PC-3 (cell line): ENCODE data around the gene MAP2K4. TPM values are rescaled to one million over a fixed set of nuclear protein-coding genes. Genes with fewer than 3 reads are reported as not detected.
A peak's percentile ranks its signal among the peaks of the same experiment; 100 is the strongest.

ENCODE experiments used
- ATAC-seq: fragments of 200-7000 bp; cut with Tn5 transposase; 2 replicates; pipeline ENCODE4 v1.9.1; 2020; ENCODE audit warnings: mild to moderate bottlenecking, moderate library complexity
- BruUV-seq: library from RNA; stranded (reverse); fragments of 400-500 nt; replicated peaks from 2 replicates; lab custom pipeline; 2021; lab: Mats Ljungman, UMichigan
- CTCF ChIA-PET: fragments of 300-600 bp; sonication (Branson Sonifier 250); formaldehyde crosslinking; loops from one replicate; lab custom pipeline; 2022; ENCODE audit warnings: antibody characterized with exemption; lab: Charles Lee
- POLR2A ChIA-PET: fragments of 300-600 bp; sonication (Branson Sonifier 250); formaldehyde crosslinking; loops from one replicate; lab custom pipeline; 2022; ENCODE audit warnings: antibody characterized with exemption; ENCODE audit not compliant: unreplicated experiment; lab: Charles Lee
- DNase-seq: peaks from one replicate; pipeline ENCODE4 v3.0.0-alpha.2; 2015
- H2AFZ ChIP-seq: fragments of 300-600 bp; sonication (generic); 2 replicates; pipeline ENCODE4 v1.6.0; 2016; ENCODE audit warnings: antibody characterized with exemption, low read length
- H3F3A ChIP-seq: fragments of 300-600 bp; sonication (generic); one replicate; pipeline ENCODE4 v1.6.0; 2017; ENCODE audit warnings: antibody characterized with exemption, low read length, control low read depth, mild to moderate bottlenecking; ENCODE audit not compliant: unreplicated experiment
- H3K27ac ChIP-seq: fragments of 300-600 bp; sonication (generic); 2 replicates; pipeline ENCODE4 v1.5.1; 2016; ENCODE audit warnings: mild to moderate bottlenecking, low read length
- H3K27me3 ChIP-seq: fragments of 300-600 bp; sonication (generic); 2 replicates; pipeline ENCODE4 v1.6.1; 2016; ENCODE audit warnings: low read length, mixed read lengths
- H3K36me3 ChIP-seq: fragments of 300-600 bp; sonication (generic); 2 replicates; pipeline ENCODE4 v1.6.1; 2016; ENCODE audit warnings: low read depth, mixed run types, low read length, mixed read lengths
- H3K4me1 ChIP-seq: fragments of 300-600 bp; sonication (generic); 2 replicates; pipeline ENCODE4 v1.5.1; 2016; ENCODE audit warnings: low read length; ENCODE audit not compliant: insufficient read depth
- H3K4me2 ChIP-seq: fragments of 300-600 bp; sonication (generic); 2 replicates; pipeline ENCODE4 v1.6.0; 2016; ENCODE audit warnings: low read length
- H3K4me3 ChIP-seq: fragments of 300-600 bp; sonication (generic); 2 replicates; pipeline ENCODE4 v1.5.1; 2016; ENCODE audit warnings: mild to moderate bottlenecking, low read length, mixed read lengths
- H3K79me2 ChIP-seq: fragments of 300-600 bp; sonication (generic); 2 replicates; pipeline ENCODE4 v1.6.1; 2017; ENCODE audit warnings: low read length, mixed read lengths
- H3K9ac ChIP-seq: fragments of 300-600 bp; sonication (generic); 2 replicates; pipeline ENCODE4 v1.6.0; 2016; ENCODE audit warnings: mild to moderate bottlenecking, low read length
- H3K9me2 ChIP-seq: fragments of 300-600 bp; sonication (generic); replicated peaks from 2 replicates; pipeline ENCODE4 v1.6.1; 2016; ENCODE audit warnings: mixed run types, low read length, mixed read lengths
- H3K9me3 ChIP-seq: fragments of 300-600 bp; sonication (generic); 2 replicates; pipeline ENCODE4 v1.6.1; 2016; ENCODE audit warnings: low read length, mixed read lengths
- H4K20me1 ChIP-seq: fragments of 300-600 bp; sonication (generic); 2 replicates; pipeline ENCODE4 v1.6.1; 2016; ENCODE audit warnings: low read length, mixed read lengths
- CTCF ChIP-seq: fragments of 300-600 bp; sonication (generic); conservative IDR thresholded peaks from 2 replicates; pipeline ENCODE4 v1.5.1; 2017; ENCODE audit warnings: antibody characterized with exemption, low read depth, mild to moderate bottlenecking, low read length
- EZH2 ChIP-seq: fragments of 300-600 bp; sonication (generic); IDR thresholded peaks from one replicate; pipeline ENCODE4 v1.6.1; 2017; ENCODE audit warnings: antibody characterized with exemption, mild to moderate bottlenecking, low read length; ENCODE audit not compliant: unreplicated experiment
- EZH2phosphoT487 ChIP-seq: fragments of 300-600 bp; sonication (generic); IDR thresholded peaks from 2 replicates; pipeline ENCODE4 v1.6.1; 2018; ENCODE audit warnings: mild to moderate bottlenecking, antibody characterized with exemption, low read length, borderline replicate concordance
- intact Hi-C: fragments of 100-400 bp; cut with micrococcal nuclease; formaldehyde crosslinking; loops from 2 replicates; pipeline ENCODE4 v1.9.0; 2023
- total RNA-seq: library from RNA; depleted of rRNA; stranded (reverse); fragments of >200 nt; gene quantifications from 2 replicates; pipeline ENCODE4 v1.2.3, GENCODE V29; 2014

Gene MAP2K4
- total RNA-seq, 1 experiment from 2014 or later: 35.5 TPM

DNA sequence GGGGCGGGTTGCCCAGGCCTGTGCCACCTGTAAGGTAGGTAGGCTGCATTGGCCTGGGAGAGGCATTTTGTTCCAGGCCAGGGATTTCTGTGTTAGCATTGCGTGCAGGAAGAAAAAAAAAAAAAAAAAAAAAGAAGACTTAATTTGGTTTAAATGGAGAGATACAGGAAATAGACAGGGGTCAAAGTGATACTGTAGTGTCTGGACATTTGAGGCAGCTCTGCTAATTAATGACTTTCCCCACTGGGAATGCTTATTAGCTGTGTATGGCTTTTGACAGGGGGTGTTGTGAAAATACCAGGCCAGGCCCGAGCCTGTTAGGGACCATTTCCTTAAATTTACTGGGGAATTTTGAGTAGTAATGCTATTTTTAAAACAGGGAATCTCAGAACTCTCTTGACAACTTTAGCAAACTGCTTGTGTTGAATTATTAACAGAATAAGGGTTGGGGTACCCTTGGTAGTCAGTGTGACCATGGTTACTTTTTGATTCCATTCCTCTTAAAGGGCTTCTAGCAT lies 1.0 kb downstream of the MAP2K4 start:
- no peaks in the 10 kb centered on the region for H3K9me3 ChIP-seq
- peak overlapping the region; percentile 81 for H3K4me2 ChIP-seq
- TF ChIP-seq CTCF: no peak
- TF ChIP-seq EZH2phosphoT487: no peak
- no peak for TF ChIP-seq EZH2
- ChIA-PET POLR2A (interaction anchor here (0.7 kb wide), 1 partner anchor 24 kb away, joined by 4 read pairs; the partner anchor contains the start of gene ZNF18), CTCF (no interaction called here)
- peaks cover 4% of the 10 kb centered on the region for H3K36me3 ChIP-seq
- no peak for DNase-seq
- BruUV-seq: no TSS peak
- H4K20me1 ChIP-seq: peaks cover 47% of the 10 kb centered on the region
- no peaks in the 10 kb centered on the region for H3K9me2 ChIP-seq
- H2AFZ ChIP-seq: no peak overlapping the region
- peak overlapping the region; percentile 83 for H3K4me3 ChIP-seq
- peaks cover 57% of the 10 kb centered on the region for H3K79me2 ChIP-seq
- H3K27me3 ChIP-seq: no peaks in the 10 kb centered on the region
- H3K27ac ChIP-seq: no peak overlapping the region
- H3K9ac ChIP-seq: peak overlapping the region; percentile 83
- intact Hi-C loops: no loop called here
- peaks cover 3% of the 10 kb centered on the region for H3F3A ChIP-seq
- no peak for ATAC-seq
- peaks cover 49% of the 10 kb centered on the region for H3K4me1 ChIP-seq

DNA sequence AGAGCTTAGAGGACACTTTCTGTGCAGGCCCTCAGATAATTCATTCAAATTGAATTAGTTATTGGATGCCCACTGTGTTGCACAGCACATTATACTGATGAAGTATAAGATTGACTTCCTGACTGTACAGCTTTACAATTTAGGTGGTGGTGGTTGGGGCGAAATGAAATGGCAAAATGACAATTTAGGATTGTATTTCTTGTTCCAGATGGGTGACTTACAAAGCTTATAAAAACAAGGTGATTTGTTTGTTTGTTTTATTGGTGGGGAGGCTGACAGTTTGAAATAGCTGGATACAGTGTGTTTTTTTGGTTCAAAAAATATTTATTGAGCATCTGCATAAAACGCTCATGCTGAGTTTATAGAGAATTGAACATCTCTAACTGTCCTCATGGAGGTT lies 1.6 kb downstream of the MAP2K4 start:
- H3K4me1 ChIP-seq: peaks cover 49% of the 10 kb centered on the region
- no peaks in the 10 kb centered on the region for H3K9me3 ChIP-seq
- H4K20me1 ChIP-seq: peaks cover 50% of the 10 kb centered on the region
- H3K4me2 ChIP-seq: peak overlapping the region; percentile 81
- ATAC-seq (no peak), DNase-seq (no peak)
- peaks cover 3% of the 10 kb centered on the region for H3F3A ChIP-seq
- TF ChIP-seq EZH2phosphoT487 (no peak), CTCF (no peak), EZH2 (no peak)
- CTCF ChIA-PET: no interaction called here
- H3K27ac ChIP-seq: no peak overlapping the region
- H3K9me2 ChIP-seq: no peaks in the 10 kb centered on the region
- H3K79me2 ChIP-seq: peaks cover 63% of the 10 kb centered on the region
- POLR2A ChIA-PET: interaction anchor here (0.7 kb wide), 1 partner anchor 25 kb away, joined by 4 read pairs; the partner anchor contains the start of gene ZNF18
- peaks cover 6% of the 10 kb centered on the region for H3K36me3 ChIP-seq
- intact Hi-C loops: no loop called here
- peak overlapping the region; percentile 83; the same call in 1 of the 2 replicates for H3K9ac ChIP-seq
- H2AFZ ChIP-seq: no peak overlapping the region
- H3K27me3 ChIP-seq: no peaks in the 10 kb centered on the region
- BruUV-seq: no TSS peak
- H3K4me3 ChIP-seq: peak overlapping the region; percentile 83

- Histone ChIP-seq H3K4me2 (peak overlapping the region; percentile 81), H3K9me3 (no peaks in the 10 kb centered on the region), H3F3A (peaks cover 3% of the 10 kb centered on the region), H3K79me2 (peaks cover 82% of the 10 kb centered on the region), H3K9me2 (no peaks in the 10 kb centered on the region), H4K20me1 (peaks cover 50% of the 10 kb centered on the region), H3K4me3 (peak overlapping the region; percentile 57), H2AFZ (no peak overlapping the region), H3K27ac (peak overlapping the region; percentile 79), H3K4me1 (peaks cover 53% of the 10 kb centered on the region), H3K27me3 (no peaks in the 10 kb centered on the region), H3K36me3 (peaks cover 6% of the 10 kb centered on the region), H3K9ac (peak overlapping the region; percentile 16)
- CTCF ChIA-PET: no interaction called here
- TF ChIP-seq EZH2phosphoT487 (no peak), CTCF (no peak), EZH2 (no peak)
- POLR2A ChIA-PET: interaction anchor here (0.6 to 1.8 kb wide), 2 partner anchors 17 to 27 kb away, joined by 4 to 10 read pairs; partner anchors contain the start of gene ZNF18
- BruUV-seq: no TSS peak
- intact Hi-C loops: loop anchor here (2.0 kb wide), 1 partner anchor 76 kb away; no protein-coding TSS in a partner anchor
- DNase-seq (peak; percentile 96), ATAC-seq (peak; percentile 46)
Measured at GRCh38 chr17:12024327-12024726, 3.6 kb downstream of the MAP2K4 start.
